ENCODE data around the gene HTD2. TPM values are rescaled to one million over a fixed set of nuclear protein-coding genes. Genes with fewer than 3 reads are reported as not detected.

Gene HTD2
- total RNA-seq, 1 donor from 2014 or later: 10.3 TPM

DNA sequence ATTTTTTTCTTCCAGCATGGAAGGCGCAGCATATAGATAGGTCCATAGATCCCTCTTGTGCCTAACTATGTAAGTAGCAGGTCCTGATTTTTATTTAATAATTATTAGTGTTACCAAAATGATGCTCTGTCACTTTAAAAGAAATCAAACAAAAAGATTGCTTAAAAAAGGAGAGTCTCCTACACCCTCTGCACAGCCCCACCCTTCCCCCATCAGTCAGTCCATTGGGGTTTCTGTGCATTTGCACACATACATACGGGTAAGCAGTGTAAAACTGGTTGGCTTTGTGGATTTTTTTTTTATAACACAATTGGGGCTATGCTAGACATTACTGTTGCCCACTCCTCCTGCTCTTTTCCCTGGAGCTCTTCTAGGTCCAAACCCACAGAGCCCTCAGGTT lies 7.2 kb upstream of the HTD2 start:
- no peak for FAIRE-seq
- TF ChIP-seq, protein P1, sequence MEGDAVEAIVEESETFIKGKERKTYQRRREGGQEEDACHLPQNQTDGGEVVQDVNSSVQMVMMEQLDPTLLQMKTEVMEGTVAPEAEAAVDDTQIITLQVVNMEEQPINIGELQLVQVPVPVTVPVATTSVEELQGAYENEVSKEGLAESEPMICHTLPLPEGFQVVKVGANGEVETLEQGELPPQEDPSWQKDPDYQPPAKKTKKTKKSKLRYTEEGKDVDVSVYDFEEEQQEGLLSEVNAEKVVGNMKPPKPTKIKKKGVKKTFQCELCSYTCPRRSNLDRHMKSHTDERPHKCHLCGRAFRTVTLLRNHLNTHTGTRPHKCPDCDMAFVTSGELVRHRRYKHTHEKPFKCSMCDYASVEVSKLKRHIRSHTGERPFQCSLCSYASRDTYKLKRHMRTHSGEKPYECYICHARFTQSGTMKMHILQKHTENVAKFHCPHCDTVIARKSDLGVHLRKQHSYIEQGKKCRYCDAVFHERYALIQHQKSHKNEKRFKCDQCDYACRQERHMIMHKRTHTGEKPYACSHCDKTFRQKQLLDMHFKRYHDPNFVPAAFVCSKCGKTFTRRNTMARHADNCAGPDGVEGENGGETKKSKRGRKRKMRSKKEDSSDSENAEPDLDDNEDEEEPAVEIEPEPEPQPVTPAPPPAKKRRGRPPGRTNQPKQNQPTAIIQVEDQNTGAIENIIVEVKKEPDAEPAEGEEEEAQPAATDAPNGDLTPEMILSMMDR (IDR thresholded peaks at IDR 0.05; ENCODE audit: insufficient read depth, low read length, severe bottlenecking): no peak
- H3K4me3 ChIP-seq (ENCODE audit: low read depth, low read length): no peak overlapping the region

DNA sequence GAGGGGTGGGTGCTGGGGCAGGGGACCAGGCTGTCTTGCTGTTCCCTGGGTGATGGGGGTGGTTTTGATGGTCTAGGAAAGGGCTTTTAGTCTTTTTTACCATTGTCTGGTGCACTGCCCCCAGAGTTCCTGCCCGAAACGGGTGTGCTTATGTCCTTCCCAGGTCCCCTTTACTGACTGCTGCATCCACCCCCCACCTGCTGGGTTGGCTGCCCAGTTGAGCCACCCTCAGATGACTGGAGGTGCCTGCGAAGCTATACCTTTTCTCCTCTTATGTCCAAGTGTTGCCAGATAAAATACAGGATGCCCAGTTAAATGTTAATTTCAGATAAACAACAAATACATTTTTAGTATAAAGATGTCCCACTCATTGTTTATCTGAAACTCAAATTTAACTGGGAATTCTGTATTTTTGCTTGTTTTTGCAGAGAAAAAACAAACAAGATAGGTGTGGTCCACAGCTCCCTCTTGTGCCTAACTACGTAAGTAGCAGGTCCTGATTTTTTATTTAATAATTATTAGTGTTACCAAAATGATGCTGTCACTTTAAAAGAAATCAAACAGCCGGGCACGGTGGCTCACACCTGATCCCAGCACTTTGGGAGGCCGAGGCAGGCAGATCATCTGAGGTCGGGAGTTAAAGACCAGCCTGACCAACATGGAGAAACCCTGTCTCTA lies 6.3 kb upstream of the HTD2 start:
- FAIRE-seq (no peak), DNase-seq (ENCODE audit: low read depth) (peak; percentile 50)
- Histone ChIP-seq H3K27me3 (ENCODE audit: control insufficient read depth, insufficient read depth, low read length) (no peaks in the 10 kb centered on the region), H3K36me3 (ENCODE audit: control insufficient read depth, insufficient read depth, low read length) (no peaks in the 10 kb centered on the region), H3K4me3 (ENCODE audit: low read depth, low read length) (no peak overlapping the region)
- TF ChIP-seq, protein P1 (IDR thresholded peaks at IDR 0.05; ENCODE audit: insufficient read depth, low read length, severe bottlenecking): peak; percentile 49

More for the DNA sequence above, 7.2 kb upstream of the HTD2 start:
- H3K36me3 ChIP-seq (ENCODE audit: control insufficient read depth, insufficient read depth, low read length): no peaks in the 10 kb centered on the region
- H3K27me3 ChIP-seq (ENCODE audit: control insufficient read depth, insufficient read depth, low read length): no peaks in the 10 kb centered on the region
- DNase-seq (ENCODE audit: low read depth): no peak

DNA sequence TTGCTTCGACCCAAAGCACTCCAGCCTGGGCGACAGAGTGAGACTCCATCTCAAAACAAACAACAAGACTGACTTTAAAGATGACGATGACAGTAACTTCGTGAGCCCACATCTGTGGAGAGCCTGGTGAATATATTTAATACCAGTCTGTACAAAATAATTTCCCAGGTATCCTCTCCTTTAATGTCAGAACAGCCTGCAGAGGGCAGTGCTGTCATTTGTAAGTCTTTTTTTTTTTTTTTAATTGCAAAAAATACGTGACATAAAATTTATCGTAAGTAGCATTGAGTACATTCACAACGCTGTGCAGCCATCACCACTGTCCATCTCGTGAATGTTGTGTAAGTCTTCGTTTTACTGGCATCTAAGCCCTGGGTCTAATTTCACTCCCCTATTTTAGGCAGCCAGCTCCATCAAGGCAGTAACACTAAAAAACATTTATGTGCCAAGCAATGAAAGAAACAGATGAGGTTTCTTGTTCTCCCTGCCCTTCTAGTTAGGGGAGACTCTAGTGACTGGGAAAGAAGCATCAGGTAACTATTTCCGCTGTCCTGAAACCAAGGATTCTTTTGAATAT lies 1.4 kb downstream of the HTD2 start:
- Histone ChIP-seq H3K36me3 (ENCODE audit: control insufficient read depth, insufficient read depth, low read length) (peaks cover 10% of the 10 kb centered on the region), H3K27me3 (ENCODE audit: control insufficient read depth, insufficient read depth, low read length) (no peaks in the 10 kb centered on the region), H3K4me3 (ENCODE audit: low read depth, low read length) (peak overlapping the region; percentile 90)
- DNase-seq (ENCODE audit: low read depth) (peak; percentile 67), FAIRE-seq (no peak)
- TF ChIP-seq, protein P1 (IDR thresholded peaks at IDR 0.05; ENCODE audit: insufficient read depth, low read length, severe bottlenecking): peak; percentile 42

DNA sequence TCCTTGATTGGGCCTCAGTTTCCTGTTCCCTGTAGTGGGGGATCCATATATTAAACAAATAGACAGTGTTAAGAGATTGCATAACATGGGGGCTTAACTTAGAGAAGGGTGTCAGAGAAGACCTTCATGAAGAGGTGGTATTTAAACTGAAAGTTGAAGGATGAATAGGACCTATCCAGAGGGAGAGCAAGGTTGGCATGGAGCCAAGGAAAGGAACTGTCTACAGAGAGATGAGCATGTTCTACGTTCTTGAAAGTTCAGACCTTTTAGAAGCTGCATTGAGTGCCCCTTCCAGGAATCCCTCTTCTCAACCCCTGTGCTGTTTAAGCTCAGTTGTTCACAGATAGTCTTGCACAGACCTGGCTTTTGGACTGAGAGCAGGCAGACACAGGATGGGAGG lies 2.4 kb downstream of the HTD2 start:
- DNase-seq (ENCODE audit: low read depth) (no peak), FAIRE-seq (no peak)
- TF ChIP-seq, protein P1 (IDR thresholded peaks at IDR 0.05; ENCODE audit: insufficient read depth, low read length, severe bottlenecking): no peak
- no peaks in the 10 kb centered on the region for H3K27me3 ChIP-seq (ENCODE audit: control insufficient read depth, insufficient read depth, low read length)
- no peak overlapping the region for H3K4me3 ChIP-seq (ENCODE audit: low read depth, low read length)
- peaks cover 13% of the 10 kb centered on the region for H3K36me3 ChIP-seq (ENCODE audit: control insufficient read depth, insufficient read depth, low read length)

DNA sequence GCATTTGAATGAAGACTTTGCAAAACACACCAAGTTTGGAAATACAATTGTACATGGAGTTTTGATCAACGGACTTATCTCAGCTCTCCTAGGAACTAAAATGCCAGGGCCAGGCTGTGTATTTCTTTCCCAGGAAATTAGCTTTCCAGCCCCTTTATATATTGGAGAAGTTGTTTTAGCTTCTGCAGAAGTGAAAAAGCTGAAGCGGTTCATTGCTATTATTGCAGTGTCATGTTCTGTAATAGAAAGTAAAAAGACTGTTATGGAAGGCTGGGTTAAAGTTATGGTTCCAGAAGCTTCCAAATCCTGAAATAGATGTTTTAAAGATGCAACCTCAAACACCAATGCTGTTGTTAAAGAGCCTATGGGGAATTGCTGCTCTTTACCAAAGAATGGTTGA lies 11.5 kb downstream of the HTD2 start:
- H3K4me3 ChIP-seq (ENCODE audit: low read depth, low read length): no peak overlapping the region
- peaks cover 13% of the 10 kb centered on the region for H3K36me3 ChIP-seq (ENCODE audit: control insufficient read depth, insufficient read depth, low read length)
- DNase-seq (ENCODE audit: low read depth): no peak
- FAIRE-seq: no peak
- no peaks in the 10 kb centered on the region for H3K27me3 ChIP-seq (ENCODE audit: control insufficient read depth, insufficient read depth, low read length)
- TF ChIP-seq, protein P1 (IDR thresholded peaks at IDR 0.05; ENCODE audit: insufficient read depth, low read length, severe bottlenecking): no peak
